Naive thymus-derived CD4-positive, alpha-beta T cell (primary cell): ENCODE measurements around the gene DYNC2LI1. TPM values are rescaled to one million over a fixed set of nuclear protein-coding genes. Genes with fewer than 3 reads are reported as not detected.

Experiments used
- ATAC-seq: fragments of 150-1000 bp; cut with Tn5 transposase; 2 replicates; pipeline ENCODE4 v1.10.0; 2021; ENCODE audit warnings: mild to moderate bottlenecking, moderate library complexity
- CTCF ChIA-PET: fragments of 350-600 bp; sonication (Branson Sonifier 250); formaldehyde crosslinking; loops from one replicate; lab custom pipeline; 2021; ENCODE audit warnings: antibody characterized with exemption; lab: Charles Lee
- POLR2A ChIA-PET: fragments of 350-600 bp; sonication (Branson Sonifier 250); formaldehyde crosslinking; loops from one replicate; lab custom pipeline; 2021; ENCODE audit warnings: antibody characterized with exemption, inconsistent platforms; lab: Charles Lee
- DNase-seq, 9 donors: peaks; one replicate each; pipeline versions ENCODE4 v3.0.0 to v3.0.0-alpha.2; 2020 to 2022; ENCODE audit warnings: mixed read lengths in 1 of 9
- H3K27ac ChIP-seq: one replicate; pipeline ENCODE4 v1.7.0; 2013; ENCODE audit warnings: mild to moderate bottlenecking, low read depth, low read length, moderate library complexity
- H3K27me3 ChIP-seq, 2 donors: one replicate each; pipeline ENCODE4 v1.7.0; 2013; ENCODE audit warnings: low read length in 2 of 2, mild to moderate bottlenecking in 2 of 2, moderate library complexity in 2 of 2; ENCODE audit not compliant: control insufficient read depth in 2 of 2, insufficient read depth in 2 of 2
- H3K36me3 ChIP-seq, 3 experiments: 1 replicate in 2 of 3; 2 replicates in 1 of 3; pipeline ENCODE4 v1.7.0; 2013; ENCODE audit warnings: low read length in 3 of 3, mild to moderate bottlenecking in 3 of 3, moderate library complexity in 1 of 3; ENCODE audit not compliant: insufficient read depth in 3 of 3, control insufficient read depth in 2 of 3
- H3K4me1 ChIP-seq, 2 donors: one replicate each; pipeline ENCODE4 v1.7.0; 2013; ENCODE audit warnings: low read length in 2 of 2, mild to moderate bottlenecking in 2 of 2, moderate library complexity in 1 of 2; ENCODE audit not compliant: control insufficient read depth in 2 of 2, insufficient read depth in 2 of 2
- H3K4me3 ChIP-seq: 2 replicates; pipeline ENCODE4 v1.7.0; 2013; ENCODE audit warnings: mild to moderate bottlenecking, low read length
- H3K9me3 ChIP-seq, 3 experiments: 1 replicate in 2 of 3; 2 replicates in 1 of 3; pipeline ENCODE4 v1.7.0; 2013; ENCODE audit warnings: low read length in 3 of 3; ENCODE audit not compliant: control insufficient read depth in 2 of 3
- H3K27ac Mint-ChIP-seq, 9 donors: one replicate each; pipeline ENCODE4 v1.8.0; 2020 to 2022; ENCODE audit warnings: mixed read lengths in 9 of 9, mild to moderate bottlenecking in 8 of 9, moderate library complexity in 5 of 9, inconsistent platforms in 2 of 9
- H3K27me3 Mint-ChIP-seq, 5 donors: one replicate each; pipeline ENCODE4 v1.8.0; 2021 to 2022; ENCODE audit warnings: mixed read lengths in 5 of 5, mild to moderate bottlenecking in 1 of 5
- H3K36me3 Mint-ChIP-seq, 5 donors: one replicate each; pipeline ENCODE4 v1.8.0; 2020 to 2022; ENCODE audit warnings: mixed read lengths in 5 of 5, mild to moderate bottlenecking in 3 of 5, inconsistent platforms in 1 of 5
- H3K4me1 Mint-ChIP-seq, 7 donors: one replicate each; pipeline ENCODE4 v1.8.0; 2020 to 2022; ENCODE audit warnings: mixed read lengths in 7 of 7, mild to moderate bottlenecking in 3 of 7, inconsistent platforms in 1 of 7
- H3K4me3 Mint-ChIP-seq, 10 donors: one replicate each; pipeline ENCODE4 v1.8.0; 2020 to 2022; ENCODE audit warnings: mild to moderate bottlenecking in 10 of 10, mixed read lengths in 10 of 10, moderate library complexity in 6 of 10, inconsistent platforms in 2 of 10
- H3K9me3 Mint-ChIP-seq, 11 donors: one replicate each; pipeline ENCODE4 v1.8.0; 2020 to 2022; ENCODE audit warnings: mixed read lengths in 11 of 11, mild to moderate bottlenecking in 4 of 11, inconsistent platforms in 1 of 11, moderate library complexity in 1 of 11
- intact Hi-C, 2 donors: fragments of 100-400 bp; cut with micrococcal nuclease; formaldehyde crosslinking; loops; one replicate each; pipeline ENCODE4 v1.15.1; 2023
- polyA plus RNA-seq, 2 donors: library from polyadenylated mRNA; unstranded; fragments of 300-500 nt; fragmentation: Illumina TruSeq; gene quantifications; one replicate each; pipeline ENCODE4 v1.2.3, GENCODE V29; 2021
- total RNA-seq, 6 experiments: library from RNA in 5 of 6; stranded (reverse) in 5 of 6; gene quantifications; 1 replicate in 5 of 6; 2 replicates in 1 of 6; pipeline ENCODE4 v1.2.3 and lab custom pipeline; 2021 to 2026

The DYNC2LI1 gene
- total and polyA plus RNA-seq, 7 experiments from 2014 or later: 1.9 to 7.8 (median 5.4) TPM

DNA sequence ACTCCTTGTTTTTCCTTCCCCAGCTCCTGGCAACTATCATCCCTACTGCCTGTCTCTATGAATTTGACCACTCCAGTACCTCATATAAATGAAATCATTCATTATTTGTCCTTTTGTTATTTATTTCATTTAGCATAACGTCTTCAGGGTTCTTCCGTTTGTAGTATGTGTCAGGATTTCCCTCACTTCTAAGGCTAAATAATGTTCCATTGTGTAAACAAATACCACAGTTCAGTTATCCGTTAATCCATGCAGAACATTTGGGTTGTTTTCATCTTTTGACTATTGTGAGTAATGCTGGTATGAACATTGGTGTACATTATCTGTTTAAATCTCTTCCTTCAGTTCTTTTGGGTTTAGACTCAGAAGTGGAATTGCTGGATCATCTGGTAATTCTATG, 18.8 kb downstream of the DYNC2LI1 start:
- no peaks in the 10 kb centered on the region for H3K4me1 ChIP-seq
- no peaks in the 10 kb centered on the region for H3K9me3 ChIP-seq
- Mint-ChIP-seq H3K27me3 (no peaks in the 10 kb centered on the region), H3K9me3 (no peaks in the 10 kb centered on the region), H3K36me3 (peaks cover 0 to 58% (median 25%) of the 10 kb centered on the region in 5 donors), H3K27ac (no peak overlapping the region), H3K4me3 (no peak overlapping the region), H3K4me1 (peaks cover 0 to 2% (median 0%) of the 10 kb centered on the region in 7 donors)
- no peaks in the 10 kb centered on the region for H3K27me3 ChIP-seq
- no peak overlapping the region for H3K4me3 ChIP-seq
- no peak for DNase-seq
- no peak for ATAC-seq
- CTCF ChIA-PET: interaction anchor here (0.6 kb wide), 1 partner anchor 23 kb away, joined by 3 read pairs; no protein-coding TSS in a partner anchor
- intact Hi-C loops: no loop called here
- no peaks in the 10 kb centered on the region for H3K36me3 ChIP-seq
- POLR2A ChIA-PET: no interaction called here
- no peak overlapping the region for H3K27ac ChIP-seq

DNA sequence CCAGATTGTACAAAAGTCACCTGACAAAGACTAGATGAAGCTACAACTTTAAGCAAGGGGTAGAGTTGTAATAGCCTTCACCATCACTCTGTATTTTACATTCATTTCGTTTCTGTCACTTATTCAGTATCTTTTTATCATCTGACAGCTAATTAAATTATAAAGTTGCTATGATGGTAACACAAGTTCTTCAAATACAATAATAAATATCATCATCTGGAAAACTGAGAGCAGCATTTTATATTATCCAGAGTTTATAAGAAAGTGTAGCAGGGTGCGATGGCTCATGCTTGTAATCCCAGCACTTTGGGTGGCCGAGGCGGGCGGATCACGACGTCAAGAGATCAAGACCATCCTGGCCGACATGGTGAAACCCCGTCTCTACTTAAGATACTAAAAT, 21.1 kb downstream of the DYNC2LI1 start:
- ChIA-PET POLR2A (no interaction called here), CTCF (no interaction called here)
- Histone ChIP-seq H3K27ac (no peak overlapping the region), H3K36me3 (no peaks in the 10 kb centered on the region), H3K4me1 (no peaks in the 10 kb centered on the region), H3K27me3 (no peaks in the 10 kb centered on the region), H3K9me3 (no peaks in the 10 kb centered on the region), H3K4me3 (no peak overlapping the region)
- ATAC-seq (no peak), DNase-seq (no peak)
- H3K27me3 Mint-ChIP-seq: no peaks in the 10 kb centered on the region
- H3K4me1 Mint-ChIP-seq: peaks cover 0 to 2% (median 0%) of the 10 kb centered on the region in 7 donors
- no peaks in the 10 kb centered on the region for H3K9me3 Mint-ChIP-seq
- no peak overlapping the region for H3K4me3 Mint-ChIP-seq
- peaks cover 0 to 43% (median 21%) of the 10 kb centered on the region in 5 donors for H3K36me3 Mint-ChIP-seq
- H3K27ac Mint-ChIP-seq: no peak overlapping the region
- intact Hi-C loops: no loop called here

DNA sequence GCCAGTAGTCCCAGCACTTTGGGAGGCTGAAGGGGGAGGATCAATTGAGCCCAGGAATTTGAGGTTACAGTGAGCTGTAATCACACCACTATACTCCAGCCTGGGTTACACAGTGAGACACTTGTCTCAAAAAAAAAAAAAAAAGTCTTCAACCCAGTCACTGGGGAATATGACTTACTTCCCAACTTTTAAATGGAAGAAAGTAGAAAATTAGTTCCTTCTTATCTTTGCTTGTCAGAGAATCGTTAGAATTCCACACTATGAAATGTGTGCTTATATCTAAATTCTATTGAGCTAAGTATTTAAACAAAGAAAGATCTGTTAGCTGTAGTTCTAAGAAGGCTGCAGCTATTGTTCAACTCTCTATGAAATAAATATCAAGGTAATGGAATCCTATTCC, 22.4 kb downstream of the DYNC2LI1 start:
- ATAC-seq: no peak
- Histone ChIP-seq H3K4me3 (no peak overlapping the region), H3K4me1 (no peaks in the 10 kb centered on the region), H3K36me3 (no peaks in the 10 kb centered on the region), H3K27ac (no peak overlapping the region), H3K27me3 (no peaks in the 10 kb centered on the region), H3K9me3 (no peaks in the 10 kb centered on the region)
- Mint-ChIP-seq H3K4me3 (no peak overlapping the region), H3K36me3 (peaks cover 0 to 38% (median 18%) of the 10 kb centered on the region in 5 donors), H3K4me1 (peaks cover 0 to 2% (median 0%) of the 10 kb centered on the region in 7 donors), H3K9me3 (no peaks in the 10 kb centered on the region), H3K27me3 (no peaks in the 10 kb centered on the region), H3K27ac (no peak overlapping the region)
- CTCF ChIA-PET: no interaction called here
- POLR2A ChIA-PET: no interaction called here
- intact Hi-C loops: no loop called here
- no peak for DNase-seq

DNA sequence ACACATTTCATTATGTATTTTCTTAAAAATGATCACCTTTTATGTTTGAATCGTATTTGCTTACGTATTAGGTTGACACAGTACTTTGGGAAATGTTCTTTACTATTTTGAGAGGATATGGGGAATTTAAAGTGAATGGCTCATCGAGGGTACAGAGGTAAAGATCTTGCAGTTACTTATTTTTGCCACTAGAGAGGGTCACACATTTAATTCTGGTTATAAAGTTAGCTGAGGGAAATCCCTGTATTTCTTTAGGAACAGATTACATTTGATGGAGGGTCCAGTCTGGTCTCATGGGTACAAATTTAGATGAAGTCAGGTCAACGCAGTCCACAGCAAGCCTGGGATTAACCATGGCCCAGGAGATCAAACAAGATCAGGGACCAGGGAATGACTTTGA, 24.5 kb downstream of the DYNC2LI1 start:
- H3K4me3 Mint-ChIP-seq: no peak overlapping the region
- H3K9me3 ChIP-seq: no peaks in the 10 kb centered on the region
- no peak overlapping the region for H3K27ac Mint-ChIP-seq
- ChIA-PET POLR2A (no interaction called here), CTCF (no interaction called here)
- no peak overlapping the region for H3K27ac ChIP-seq
- DNase-seq: no peak
- no peaks in the 10 kb centered on the region for H3K9me3 Mint-ChIP-seq
- H3K36me3 Mint-ChIP-seq: peaks cover 0 to 38% (median 11%) of the 10 kb centered on the region in 5 donors
- peaks cover 0 to 2% (median 0%) of the 10 kb centered on the region in 7 donors for H3K4me1 Mint-ChIP-seq
- H3K4me1 ChIP-seq: no peaks in the 10 kb centered on the region
- H3K27me3 Mint-ChIP-seq: no peaks in the 10 kb centered on the region
- H3K27me3 ChIP-seq: no peaks in the 10 kb centered on the region
- intact Hi-C loops: no loop called here
- ATAC-seq: no peak
- no peaks in the 10 kb centered on the region for H3K36me3 ChIP-seq
- H3K4me3 ChIP-seq: no peak overlapping the region

DNA sequence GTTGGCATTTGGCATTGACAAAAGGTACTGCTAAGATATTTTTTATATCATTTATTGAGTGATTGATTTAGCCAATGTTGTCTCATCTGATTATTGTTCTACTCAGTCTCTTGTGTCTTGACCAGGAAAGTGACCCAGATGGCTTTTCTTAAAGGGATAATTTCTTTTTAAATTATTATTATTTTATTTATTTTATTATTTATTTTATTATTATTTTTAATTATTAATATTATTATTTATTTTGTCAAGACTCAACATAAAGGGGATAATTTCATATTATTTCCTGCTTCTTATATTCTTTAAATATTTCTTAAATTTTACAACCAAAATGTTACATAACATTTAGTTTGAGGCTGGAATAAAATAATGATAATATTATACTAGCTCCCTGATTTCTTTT, 27.1 kb downstream of the DYNC2LI1 start:
- no peak overlapping the region for H3K27ac ChIP-seq
- H3K9me3 Mint-ChIP-seq: no peaks in the 10 kb centered on the region
- no peaks in the 10 kb centered on the region for H3K27me3 ChIP-seq
- H3K9me3 ChIP-seq: no peaks in the 10 kb centered on the region
- H3K4me3 ChIP-seq: no peak overlapping the region
- H3K4me3 Mint-ChIP-seq: no peak overlapping the region
- no peaks in the 10 kb centered on the region for H3K36me3 ChIP-seq
- peaks cover 0 to 27% (median 6%) of the 10 kb centered on the region in 5 donors for H3K36me3 Mint-ChIP-seq
- H3K4me1 Mint-ChIP-seq: no peaks in the 10 kb centered on the region
- ChIA-PET CTCF (no interaction called here), POLR2A (no interaction called here)
- no peak overlapping the region for H3K27ac Mint-ChIP-seq
- DNase-seq (no peak), ATAC-seq (no peak)
- H3K27me3 Mint-ChIP-seq: no peaks in the 10 kb centered on the region
- no peaks in the 10 kb centered on the region for H3K4me1 ChIP-seq
- intact Hi-C loops: no loop called here

DNA sequence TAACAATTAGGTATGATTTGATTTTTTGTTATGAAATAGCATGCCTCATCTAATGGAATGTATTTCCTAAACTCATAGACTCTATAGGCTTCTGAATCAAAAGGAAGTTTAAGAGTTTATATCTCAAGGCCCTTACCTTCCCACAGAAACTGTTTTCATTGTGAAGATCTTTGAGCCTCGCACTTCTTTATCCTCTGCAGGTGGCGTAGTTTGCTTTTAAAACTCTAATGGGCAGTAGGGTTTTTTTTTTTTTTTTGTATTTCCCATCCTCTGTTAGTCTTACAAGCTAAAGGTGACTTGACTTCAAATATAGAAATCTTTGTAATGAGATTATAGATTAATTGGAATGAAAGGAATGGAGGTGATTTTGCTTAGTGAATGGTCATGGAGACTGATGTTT, 28.3 kb downstream of the DYNC2LI1 start:
- intact Hi-C loops: no loop called here
- CTCF ChIA-PET: no interaction called here

DNA sequence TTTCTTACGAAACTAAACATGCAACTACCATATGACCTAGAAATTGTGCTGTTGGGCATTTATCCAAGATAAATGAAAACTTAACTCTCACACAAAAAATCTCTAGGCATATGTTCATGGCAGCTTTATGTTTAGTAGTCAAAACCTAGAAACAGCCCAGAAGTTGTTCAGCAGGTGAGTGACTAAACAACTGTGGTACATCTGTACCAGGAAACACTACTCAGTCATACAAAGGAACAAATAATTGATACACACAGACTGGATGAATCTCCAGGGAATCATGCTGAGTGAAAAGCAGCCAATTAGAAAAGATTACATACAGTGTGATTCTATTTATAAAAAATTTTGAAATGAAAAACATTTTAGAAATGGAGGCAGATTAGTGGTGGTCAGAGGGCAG, 29.3 kb downstream of the DYNC2LI1 start:
- Histone ChIP-seq H3K4me1 (no peaks in the 10 kb centered on the region), H3K4me3 (no peak overlapping the region), H3K9me3 (no peaks in the 10 kb centered on the region), H3K27ac (no peak overlapping the region), H3K27me3 (no peaks in the 10 kb centered on the region), H3K36me3 (no peaks in the 10 kb centered on the region)
- Mint-ChIP-seq H3K4me1 (no peaks in the 10 kb centered on the region), H3K36me3 (peaks cover 0 to 20% (median 6%) of the 10 kb centered on the region in 5 donors), H3K27ac (no peak overlapping the region), H3K4me3 (no peak overlapping the region), H3K9me3 (no peaks in the 10 kb centered on the region), H3K27me3 (no peaks in the 10 kb centered on the region)
- DNase-seq (no peak), ATAC-seq (no peak)
- ChIA-PET CTCF (no interaction called here), POLR2A (no interaction called here)
- intact Hi-C loops: no loop called here

More for the DNA sequence above, 28.3 kb downstream of the DYNC2LI1 start:
- H3K4me3 ChIP-seq: no peak overlapping the region
- H3K4me1 Mint-ChIP-seq: no peaks in the 10 kb centered on the region
- no peaks in the 10 kb centered on the region for H3K9me3 ChIP-seq
- POLR2A ChIA-PET: no interaction called here
- no peak overlapping the region for H3K27ac Mint-ChIP-seq
- no peaks in the 10 kb centered on the region for H3K4me1 ChIP-seq
- no peaks in the 10 kb centered on the region for H3K36me3 ChIP-seq
- ATAC-seq (no peak), DNase-seq (no peak)
- no peak overlapping the region for H3K4me3 Mint-ChIP-seq
- no peaks in the 10 kb centered on the region for H3K27me3 ChIP-seq
- H3K9me3 Mint-ChIP-seq: no peaks in the 10 kb centered on the region
- no peaks in the 10 kb centered on the region for H3K27me3 Mint-ChIP-seq
- H3K36me3 Mint-ChIP-seq: peaks cover 0 to 21% (median 6%) of the 10 kb centered on the region in 5 donors
- H3K27ac ChIP-seq: no peak overlapping the region
